Measurements from ENCODE around the gene NEU3.
"Not testable (repeated sequence)": the region's sequence is repeated elsewhere in the genome, so short reads cannot be mapped to it uniquely, and the experiment has no call there.

NEU3 gene

GRCh38 chr11:74988541-74989259 lies at the start of gene NEU3:
Gene NEU3 (plus strand): TSS chr11:74988933. CDS start chr11:74989061, 128 bp downstream.
- no peak for DNase-seq

GRCh38 chr11:74941492-74941891 lies 47.2 kb upstream of the NEU3 start:
- no peak for DNase-seq

- no peak for DNase-seq
Observed at GRCh38 chr11:74942073-74942759, 46.5 kb upstream of the NEU3 start.

GRCh38 chr11:74948546-74948897 lies 40.2 kb upstream of the NEU3 start:
- no peak for DNase-seq

GRCh38 chr11:74948898-74949752 lies 39.6 kb upstream of the NEU3 start, which contains the start of the genes SPCS2 and XRRA1:
Gene SPCS2 (plus strand): TSS chr11:74949266. CDS start chr11:74949286, 20 bp downstream.
Gene XRRA1 (minus strand): TSS chr11:74949091. CDS start chr11:74940878, 8,213 bp downstream.
- peak; percentile 92 for DNase-seq

- no peak for DNase-seq
Observed at GRCh38 chr11:74949753-74950137, 39.0 kb upstream of the NEU3 start.

- no peak for DNase-seq
Observed at GRCh38 chr11:74950374-74950969, 38.3 kb upstream of the NEU3 start.

GRCh38 chr11:74951226-74951625 lies 37.5 kb upstream of the NEU3 start:
- no peak for DNase-seq

- DNase-seq, result no peak
Observed at GRCh38 chr11:74952752-74953151, 36.0 kb upstream of the NEU3 start.

- no peak for DNase-seq
Observed at GRCh38 chr11:74953451-74953850, 35.3 kb upstream of the NEU3 start.

GRCh38 chr11:74954199-74954598 lies 34.5 kb upstream of the NEU3 start:
- no peak for DNase-seq

GRCh38 chr11:74956397-74957015 lies 32.2 kb upstream of the NEU3 start:
- no peak for DNase-seq

GRCh38 chr11:74957937-74958629 lies 30.6 kb upstream of the NEU3 start:
- no peak for DNase-seq

- not testable (repeated sequence) for DNase-seq
Observed at GRCh38 chr11:74960128-74960527, 28.6 kb upstream of the NEU3 start.

GRCh38 chr11:74966651-74967050 lies 22.1 kb upstream of the NEU3 start:
- DNase-seq, result no peak

- no peak for DNase-seq
Observed at GRCh38 chr11:74970852-74971395, 17.8 kb upstream of the NEU3 start.

- no peak for DNase-seq
Observed at GRCh38 chr11:74971424-74971823, 17.3 kb upstream of the NEU3 start.

- DNase-seq, result no peak
Observed at GRCh38 chr11:74978041-74978440, 10.7 kb upstream of the NEU3 start.

GRCh38 chr11:74980634-74981033 lies 8.1 kb upstream of the NEU3 start:
- DNase-seq, result no peak

GRCh38 chr11:74981888-74982287 lies 6.8 kb upstream of the NEU3 start:
- DNase-seq, result no peak

GRCh38 chr11:74984070-74984469 lies 4.7 kb upstream of the NEU3 start:
- DNase-seq, result no peak

GRCh38 chr11:74984730-74985129 lies 4.0 kb upstream of the NEU3 start:
- no peak for DNase-seq

Data from SIG-M5 (cell line).